Right lobe of liver (tissue), 6 donors: ENCODE results near the gene ZZZ3. TPM values are rescaled to one million over a fixed set of nuclear protein-coding genes. Genes with fewer than 3 reads are reported as not detected.
"Not testable (repeated sequence)": the region's sequence is repeated elsewhere in the genome, so short reads cannot be mapped to it uniquely, and the experiment has no call there.

Experiments
- ATAC-seq, 4 donors: fragments of 200-7000 bp; cut with Tn5 transposase; one replicate each; pipeline ENCODE4 v1.9.1; 2020; ENCODE audit warnings: mild to moderate bottlenecking in 4 of 4, moderate library complexity in 4 of 4
- DNase-seq, 3 donors: peaks; one replicate each; pipeline ENCODE4 v3.0.0-alpha.2; 2020
- H3K27ac ChIP-seq, 3 donors: fragments of 200-600 bp; one replicate each; pipeline ENCODE4 v1.8.0; 2022
- H3K27me3 ChIP-seq, 2 donors: fragments of 200-600 bp; one replicate each; pipeline ENCODE4 v1.8.0; 2022
- H3K36me3 ChIP-seq, 4 donors: fragments of 200-600 bp; sonication (generic) in 1 of 4; one replicate each; pipeline versions ENCODE4 v1.5.1 to v1.8.0; 2017 to 2022; ENCODE audit warnings: control low read depth in 1 of 4
- H3K4me1 ChIP-seq, 4 donors: fragments of 200-600 bp; sonication (generic) in 1 of 4; one replicate each; pipeline versions ENCODE4 v1.5.1 to v1.8.0; 2017 to 2022; ENCODE audit warnings: control low read depth in 1 of 4
- H3K4me3 ChIP-seq, 3 donors: fragments of 200-600 bp; one replicate each; pipeline ENCODE4 v1.8.0; 2022
- H3K9me3 ChIP-seq, 4 donors: fragments of 200-600 bp; sonication (generic) in 1 of 4; one replicate each; pipeline versions ENCODE4 v1.5.1 to v1.8.0; 2017 to 2022; ENCODE audit warnings: control low read depth in 1 of 4
- CTCF ChIP-seq, 4 donors: fragments of 200-600 bp in 3 of 4; fragments of 450-650 bp in 1 of 4; IDR thresholded peaks; one replicate each; pipeline versions ENCODE4 v1.5.1 to v1.8.0; 2016 to 2022; ENCODE audit warnings: antibody characterized with exemption in 4 of 4, mild to moderate bottlenecking in 2 of 4
- POLR2A ChIP-seq: fragments of 450-650 bp; IDR thresholded peaks from one replicate; pipeline ENCODE4 v1.6.1; 2017; ENCODE audit warnings: antibody characterized with exemption, mild to moderate bottlenecking
- WGBS: methylation state at CpG from one replicate; pipeline ENCODE4 v1.1.6; 2018; ENCODE audit warnings: low coverage, low lambda C conversion rate; ENCODE audit not compliant: insufficient coverage; ENCODE audit errors: missing lambda C conversion rate; 5-methylcytosine and 5-hydroxymethylcytosine counted together
- intact Hi-C, 2 donors: fragments of 100-400 bp; cut with DNase I; formaldehyde crosslinking; loops; one replicate each; pipeline versions ENCODE4 v1.11.2 to v1.14.1; 2022
- total RNA-seq, 6 experiments: library from RNA; depleted of rRNA in 2 of 6; stranded (reverse); fragments of >200 nt in 2 of 6; fragmentation: NEBNext Ultra II Directional in 3 of 6; extraction: Animal tissue kit (Norgen Biotek cat#: 25700) in 3 of 6; gene quantifications; one replicate each; pipeline versions ENCODE4 v1.1.0 to v1.2.4, GENCODE V29; 2016 to 2023
- donor health status: DM: no; HTN: yes; CAD: no.
- donor health status: DM: no; HTN: no; CAD: no.
- donor health status: DM: no; HTN: no; CAD: no.
- donor health status: DM: no; HTN: yes; CAD: no.
- donor health status: DM: no; HTN: yes; CAD: no.

ZZZ3 gene
- total RNA-seq, 6 experiments from 2014 or later = 19.6 to 34.7 (median 25.9) TPM

GRCh38 chr1:77652268-77652667 is 30.2 kb downstream of the ZZZ3 start:
- Histone ChIP-seq H3K27me3 (no peaks in the 10 kb centered on the region), H3K4me1 (peaks cover 0 to 13% (median 0%) of the 10 kb centered on the region in 4 donors), H3K27ac (no peak overlapping the region), H3K4me3 (no peak overlapping the region), H3K9me3 (no peaks in the 10 kb centered on the region), H3K36me3 (no peaks in the 10 kb centered on the region)
- no peak for DNase-seq
- TF ChIP-seq CTCF (IDR thresholded peaks at IDR 0.05) (no peak), POLR2A (no peak)
- ATAC-seq = no peak
- intact Hi-C loops = no loop called here

- Histone ChIP-seq H3K27ac (no peak overlapping the region), H3K9me3 (no peaks in the 10 kb centered on the region), H3K4me3 (no peak overlapping the region), H3K36me3 (peaks cover 0 to 4% (median 0%) of the 10 kb centered on the region in 4 donors), H3K27me3 (no peaks in the 10 kb centered on the region), H3K4me1 (peaks cover 0 to 3% (median 0%) of the 10 kb centered on the region in 4 donors)
- ATAC-seq (no peak), DNase-seq (no peak)
- 95% methylated on average over 2 of the region's 2 CpGs for WGBS
- TF ChIP-seq POLR2A (no peak), CTCF (IDR thresholded peaks at IDR 0.05) (no peak)
- intact Hi-C loops = no loop called here
Measured at GRCh38 chr1:77649127-77649526, 33.3 kb downstream of the ZZZ3 start.

GRCh38 chr1:77646224-77646623 is 36.2 kb downstream of the ZZZ3 start:
- H3K9me3 ChIP-seq, intact Hi-C loops, H3K4me1 ChIP-seq, H3K27ac ChIP-seq, H3K4me3 ChIP-seq, ATAC-seq, DNase-seq, H3K27me3 ChIP-seq, H3K36me3 ChIP-seq: not testable (repeated sequence)
- 93% methylated on average over 3 of the region's 6 CpGs for WGBS

GRCh38 chr1:77643456-77643855 is 39.0 kb downstream of the ZZZ3 start:
- Histone ChIP-seq H3K36me3 (peaks cover 0 to 13% (median 0%) of the 10 kb centered on the region in 4 donors), H3K27ac (no peak overlapping the region), H3K9me3 (no peaks in the 10 kb centered on the region), H3K27me3 (no peaks in the 10 kb centered on the region), H3K4me1 (no peaks in the 10 kb centered on the region), H3K4me3 (no peak overlapping the region)
- no peak for ATAC-seq
- 92% methylated on average over 2 of the region's 2 CpGs for WGBS
- intact Hi-C loops = no loop called here
- TF ChIP-seq POLR2A = no peak
- no peak for TF ChIP-seq CTCF (IDR thresholded peaks at IDR 0.05)
- DNase-seq = no peak

GRCh38 chr1:77642941-77643340 is 39.5 kb downstream of the ZZZ3 start:
- no peaks in the 10 kb centered on the region for H3K27me3 ChIP-seq
- DNase-seq = no peak
- peaks cover 0 to 13% (median 0%) of the 10 kb centered on the region in 4 donors for H3K36me3 ChIP-seq
- no peak for ATAC-seq
- H3K4me3 ChIP-seq = no peak overlapping the region
- TF ChIP-seq POLR2A (no peak), CTCF (IDR thresholded peaks at IDR 0.05) (no peak)
- no peaks in the 10 kb centered on the region for H3K4me1 ChIP-seq
- H3K9me3 ChIP-seq = no peaks in the 10 kb centered on the region
- intact Hi-C loops = no loop called here
- no peak overlapping the region for H3K27ac ChIP-seq
- 100% methylated on average over 3 of the region's 3 CpGs for WGBS
